Measurements from ENCODE around the gene DIP2B.
"Not testable (repeated sequence)": the region's sequence is repeated elsewhere in the genome, so short reads cannot be mapped to it uniquely, and the experiment has no call there.

Gene DIP2B

DNA sequence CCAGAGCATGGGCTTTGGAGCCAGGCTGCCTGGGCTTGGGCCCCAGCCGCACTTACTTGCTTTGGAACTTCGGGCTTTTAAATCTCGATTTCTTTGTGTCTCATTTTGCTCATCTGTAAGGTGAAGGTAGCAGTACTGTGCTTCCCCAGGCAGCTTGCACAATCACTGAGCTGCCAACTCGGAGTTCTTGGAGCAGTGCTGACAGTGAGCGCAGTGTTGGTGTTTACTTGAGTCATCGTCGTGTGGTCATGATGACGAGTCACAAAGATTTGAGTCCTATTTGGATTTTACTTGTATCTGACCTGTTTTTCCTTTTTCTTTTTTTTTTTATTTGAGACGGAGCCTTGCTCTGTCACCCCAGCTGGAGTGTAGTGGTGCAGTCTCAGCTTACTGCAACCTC, 227.8 kb downstream of the DIP2B start:
- DNase-seq (ENCODE audit: low read depth): peak; percentile 63

- DNase-seq (ENCODE audit: low read depth): no peak
Observed at GRCh38 chr12:50733706-50734105, 228.9 kb downstream of the DIP2B start.

- no peak for DNase-seq (ENCODE audit: low read depth)
Observed at GRCh38 chr12:50734409-50735263, 229.9 kb downstream of the DIP2B start.

GRCh38 chr12:50739611-50740010, 234.8 kb downstream of the DIP2B start:
- no peak for DNase-seq (ENCODE audit: low read depth)

- DNase-seq (ENCODE audit: low read depth): no peak
Observed at GRCh38 chr12:50740307-50740706, 235.5 kb downstream of the DIP2B start.

GRCh38 chr12:50742776-50743175, 238.0 kb downstream of the DIP2B start:
- no peak for DNase-seq (ENCODE audit: low read depth)

DNA sequence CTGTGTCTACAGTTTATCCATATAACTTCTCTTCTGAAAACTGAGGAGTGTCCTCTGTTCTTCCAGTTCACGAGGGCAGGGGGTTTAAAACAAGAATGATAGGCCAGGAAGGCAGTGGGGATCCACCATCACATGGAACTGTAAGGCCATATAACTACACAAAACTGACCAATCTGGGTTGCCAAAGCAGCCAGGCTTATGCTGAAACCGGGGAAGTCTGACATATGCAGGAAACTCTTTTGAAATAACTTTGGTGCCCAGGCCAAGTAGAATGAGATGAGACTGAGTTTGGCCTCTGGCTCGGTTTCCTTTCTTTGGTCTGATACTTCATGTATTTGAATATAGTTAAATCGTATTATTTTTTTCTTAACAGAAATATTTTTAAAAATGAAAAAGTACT, 241.1 kb downstream of the DIP2B start:
- no peak for DNase-seq (ENCODE audit: low read depth)

DNA sequence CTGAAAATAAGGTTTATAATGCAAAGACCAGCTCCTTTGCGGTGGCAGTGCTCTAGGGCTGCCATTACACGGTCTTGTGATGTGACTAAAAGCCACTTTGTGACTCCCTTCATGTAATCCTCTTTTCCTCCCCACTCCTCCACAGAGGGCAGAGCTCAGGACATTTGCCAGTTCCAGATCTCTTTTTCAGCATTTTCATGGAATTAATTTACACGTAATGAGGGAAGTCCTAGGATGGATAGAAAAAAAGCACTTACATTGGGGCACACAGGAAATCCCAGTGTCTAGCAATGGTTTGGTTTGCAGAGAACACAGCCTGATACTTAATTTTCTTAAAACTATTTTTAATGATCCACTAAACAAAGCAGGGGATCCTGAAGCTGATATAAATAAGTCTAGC, 241.6 kb downstream of the DIP2B start:
- DNase-seq (ENCODE audit: low read depth): no peak

DNA sequence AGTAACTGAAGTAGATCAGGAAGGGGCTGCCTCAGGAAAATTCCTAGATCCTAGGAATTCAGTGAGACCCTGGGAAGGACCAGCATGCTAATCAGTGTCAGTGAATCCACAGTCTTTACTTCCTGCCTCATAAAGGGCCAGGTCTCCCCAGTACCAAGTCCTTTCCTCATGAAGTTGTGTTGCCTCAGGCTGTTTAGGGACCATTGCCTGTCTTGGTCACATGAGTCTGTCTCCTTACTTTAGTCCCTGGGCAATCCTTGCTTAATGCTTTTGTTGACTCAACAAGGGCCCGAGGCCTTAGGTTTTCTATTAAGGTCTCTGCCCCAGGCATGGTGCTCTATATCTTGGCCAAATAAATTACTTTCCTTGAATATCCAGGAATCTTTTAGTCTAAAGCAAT, 243.0 kb downstream of the DIP2B start:
- DNase-seq (ENCODE audit: low read depth): no peak

GRCh38 chr12:50749459-50749882, 244.7 kb downstream of the DIP2B start:
- no peak for DNase-seq (ENCODE audit: low read depth)

- no peak for DNase-seq (ENCODE audit: low read depth)
Observed at GRCh38 chr12:50750366-50750765, 245.6 kb downstream of the DIP2B start.

GRCh38 chr12:50751948-50752721, 247.3 kb downstream of the DIP2B start:
- DNase-seq (ENCODE audit: low read depth): no peak

DNA sequence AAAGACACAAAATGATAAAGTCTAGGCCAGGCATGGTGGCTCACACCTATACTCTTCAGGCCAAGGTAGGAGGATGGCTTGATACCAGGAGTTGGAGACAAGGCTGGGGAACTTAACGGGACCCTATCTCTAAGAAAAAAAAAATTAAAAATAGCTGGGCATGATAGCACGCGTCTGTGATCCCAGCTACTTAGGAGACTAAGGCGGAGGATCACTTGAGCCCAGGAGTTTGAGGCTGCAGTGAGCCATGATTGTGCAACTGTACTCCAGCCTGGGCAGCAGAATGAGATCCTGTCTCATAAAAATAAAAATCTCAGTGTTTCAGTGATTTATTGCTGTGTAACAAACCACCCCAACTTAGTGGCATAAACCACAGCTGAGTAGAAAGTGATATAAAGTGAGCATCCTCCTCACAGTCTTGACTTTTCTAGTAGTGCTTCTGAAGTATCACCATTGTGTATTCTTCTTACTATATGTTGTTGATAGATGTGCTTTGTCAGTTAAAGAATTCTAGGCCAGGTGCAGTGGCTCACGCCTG, 248.5 kb downstream of the DIP2B start:
- DNase-seq (ENCODE audit: low read depth): no peak

GRCh38 chr12:50763639-50764285, 259.0 kb downstream of the DIP2B start, which contains the start of gene ATF1:
TSS of gene ATF1 (plus strand) at chr12:50764101. CDS start at chr12:50780146, 16,045 bp downstream.
- DNase-seq (ENCODE audit: low read depth): peak; percentile 79

- DNase-seq (ENCODE audit: low read depth): no peak
Observed at GRCh38 chr12:50764286-50765094, 259.7 kb downstream of the DIP2B start.

DNA sequence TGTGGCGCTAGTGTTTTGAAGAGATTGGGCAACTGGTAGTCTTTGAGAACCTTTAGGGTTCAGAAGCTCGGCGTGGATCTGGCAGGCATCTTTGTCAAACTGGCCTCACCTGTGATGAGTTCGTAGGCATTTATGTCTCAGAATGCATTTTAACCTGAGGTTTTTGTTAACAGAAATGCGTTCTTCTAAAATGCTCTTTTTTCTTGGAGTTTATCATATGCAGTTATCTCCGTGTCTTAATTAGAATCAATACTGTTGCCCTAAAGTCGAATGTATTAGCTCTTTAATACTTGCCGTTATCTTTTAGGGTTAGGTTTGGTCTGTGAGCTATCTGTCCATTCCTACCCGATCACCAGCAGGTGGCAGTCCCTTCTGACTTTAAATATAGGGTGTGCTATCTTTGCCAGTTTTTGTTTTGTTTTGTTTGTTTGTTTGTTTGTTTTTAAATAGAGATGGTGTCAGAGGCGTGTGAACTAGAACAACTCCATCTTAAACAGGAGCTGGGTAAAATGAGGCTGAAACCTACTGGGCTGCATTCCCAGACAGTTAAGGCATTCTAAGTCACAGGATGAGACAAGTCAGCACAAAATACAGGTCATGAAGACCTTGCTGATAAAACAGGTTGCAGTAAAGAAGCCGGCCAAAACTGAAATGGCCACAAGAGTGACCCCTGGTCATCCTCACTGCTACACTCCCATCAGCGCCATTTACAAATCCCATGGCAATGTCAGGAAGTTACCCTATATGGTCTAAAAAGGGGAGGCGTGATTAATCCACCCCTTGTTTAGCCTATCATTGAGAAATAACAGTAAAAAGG, 260.5 kb downstream of the DIP2B start:
- no peak for DNase-seq (ENCODE audit: low read depth)

DNA sequence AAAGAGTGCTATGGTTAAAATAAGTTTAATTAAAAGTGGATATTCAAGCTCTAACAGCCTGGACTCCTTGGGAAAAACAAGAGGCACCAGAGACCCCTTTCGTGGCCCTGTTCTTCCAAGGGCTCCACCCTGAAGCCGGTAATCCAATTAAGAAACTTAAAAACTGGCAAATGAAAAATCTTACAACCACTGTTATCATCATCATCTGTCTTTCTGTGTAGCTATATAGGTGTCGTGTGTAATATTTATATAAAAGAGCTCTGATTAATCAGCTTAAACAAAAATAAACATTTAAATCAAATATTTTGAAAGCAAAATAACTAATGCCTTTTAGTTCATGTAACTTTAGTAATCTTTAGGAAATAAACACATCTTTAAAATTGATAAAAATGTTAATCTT, 263.6 kb downstream of the DIP2B start:
- DNase-seq (ENCODE audit: low read depth): no peak

DNA sequence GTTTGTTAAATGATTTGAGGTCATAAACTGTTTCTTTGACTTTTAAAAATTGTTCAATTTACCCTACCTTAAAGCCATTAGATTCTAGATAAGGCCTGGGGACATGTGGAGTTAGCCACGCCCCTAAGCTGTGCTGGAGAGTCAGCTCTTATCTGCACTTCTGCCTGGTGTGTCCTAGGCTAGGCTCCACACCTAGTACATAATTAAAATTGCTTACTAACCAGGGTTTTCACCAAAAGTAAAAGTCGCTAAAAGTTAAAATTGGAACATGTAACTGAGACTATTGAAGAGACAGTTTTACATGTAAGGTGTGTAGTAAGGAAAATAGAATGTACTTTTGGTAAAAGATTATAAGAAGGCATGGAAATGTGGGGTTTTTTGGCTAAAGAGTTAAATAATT, 264.0 kb downstream of the DIP2B start:
- not testable (repeated sequence) for DNase-seq (ENCODE audit: low read depth)

DNA sequence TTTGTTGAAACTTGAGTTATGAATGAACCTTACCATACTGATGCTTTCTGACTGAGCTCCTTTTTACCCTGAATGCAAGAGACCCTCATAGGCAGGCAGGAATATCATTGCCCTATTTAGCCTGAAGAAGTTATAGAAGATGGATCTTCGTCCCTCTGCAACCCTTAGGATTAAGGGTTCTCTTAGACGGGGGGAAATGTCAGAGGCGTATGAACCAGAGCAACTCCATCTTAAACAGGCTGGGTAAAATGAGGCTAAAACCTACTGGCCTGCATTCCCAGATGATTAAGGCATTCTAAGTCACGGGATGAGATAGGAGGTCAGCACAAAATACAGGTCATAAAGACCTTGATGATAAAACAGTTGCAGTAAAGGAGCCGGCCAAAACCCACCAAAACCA, 266.6 kb downstream of the DIP2B start:
- no peak for DNase-seq (ENCODE audit: low read depth)

GRCh38 chr12:50772470-50772869, 267.7 kb downstream of the DIP2B start:
- no peak for DNase-seq (ENCODE audit: low read depth)

- DNase-seq (ENCODE audit: low read depth): no peak
Observed at GRCh38 chr12:50772877-50773276, 268.1 kb downstream of the DIP2B start.
